ENCODE results near the gene YAP1. TPM values are rescaled to one million over a fixed set of nuclear protein-coding genes. Genes with fewer than 3 reads are reported as not detected.
"Not testable (repeated sequence)": the region's sequence is repeated elsewhere in the genome, so short reads cannot be mapped to it uniquely, and the experiment has no call there.

YAP1 gene
- total RNA-seq, 1 donor from 2014 or later = 135 TPM

GRCh38 chr11:102238391-102238821 lies 128.2 kb downstream of the YAP1 start:
- DNase-seq (ENCODE audit: low spot score) = no peak

GRCh38 chr11:102239448-102239847 lies 129.2 kb downstream of the YAP1 start:
- DNase-seq (ENCODE audit: low spot score) = no peak

GRCh38 chr11:102239911-102240310 lies 129.7 kb downstream of the YAP1 start:
- DNase-seq (ENCODE audit: low spot score) = no peak

GRCh38 chr11:102240502-102240901 lies 130.3 kb downstream of the YAP1 start:
- DNase-seq (ENCODE audit: low spot score) = no peak

- DNase-seq (ENCODE audit: low spot score) = no peak
These were observed 130.8 kb downstream of the YAP1 start for GRCh38 chr11:102241026-102241425.

- no peak for DNase-seq (ENCODE audit: low spot score)
These were observed 133.2 kb downstream of the YAP1 start for GRCh38 chr11:102243399-102243884.

- DNase-seq (ENCODE audit: low spot score) = no peak
These were observed 134.6 kb downstream of the YAP1 start for GRCh38 chr11:102244681-102245409.

GRCh38 chr11:102251423-102251822 lies 141.2 kb downstream of the YAP1 start:
- no peak for DNase-seq (ENCODE audit: low spot score)

GRCh38 chr11:102252339-102252891 lies 142.2 kb downstream of the YAP1 start:
- DNase-seq (ENCODE audit: low spot score) = no peak

- DNase-seq (ENCODE audit: low spot score) = no peak
These were observed 142.9 kb downstream of the YAP1 start for GRCh38 chr11:102253020-102253715.

GRCh38 chr11:102254047-102254446 lies 143.8 kb downstream of the YAP1 start:
- no peak for DNase-seq (ENCODE audit: low spot score)

- DNase-seq (ENCODE audit: low spot score) = no peak
These were observed 146.0 kb downstream of the YAP1 start for GRCh38 chr11:102256251-102256650.

- DNase-seq (ENCODE audit: low spot score) = no peak
These were observed 150.0 kb downstream of the YAP1 start for GRCh38 chr11:102260241-102260640.

GRCh38 chr11:102263379-102264003 lies 153.2 kb downstream of the YAP1 start:
- no peak for DNase-seq (ENCODE audit: low spot score)

GRCh38 chr11:102264704-102265103 lies 154.5 kb downstream of the YAP1 start:
- DNase-seq (ENCODE audit: low spot score) = not testable (repeated sequence)

GRCh38 chr11:102266099-102266498 lies 155.9 kb downstream of the YAP1 start:
- DNase-seq (ENCODE audit: low spot score) = no peak

GRCh38 chr11:102267609-102268008 lies 157.4 kb downstream of the YAP1 start:
- no peak for DNase-seq (ENCODE audit: low spot score)

GRCh38 chr11:102268083-102268984 lies 158.1 kb downstream of the YAP1 start:
- DNase-seq (ENCODE audit: low spot score) = peak; percentile 90

GRCh38 chr11:102268985-102269470 lies 158.8 kb downstream of the YAP1 start:
- no peak for DNase-seq (ENCODE audit: low spot score)

GRCh38 chr11:102269927-102270326 lies 159.7 kb downstream of the YAP1 start:
- DNase-seq (ENCODE audit: low spot score) = no peak

Measured in mesenteric fat pad (tissue), 1 donor.